H9 (cell line): ENCODE data around the gene EVL. TPM values are rescaled to one million over a fixed set of nuclear protein-coding genes. Genes with fewer than 3 reads are reported as not detected.

Experiments
- DNase-seq: peaks from one replicate; pipeline ENCODE4 v3.0.0-alpha.2; 2017
- H2AFZ ChIP-seq: one replicate; pipeline ENCODE4 v1.6.1; 2013; ENCODE audit warnings: mild to moderate bottlenecking, low read length, control low read depth, moderate library complexity
- H2AK5ac ChIP-seq: 2 replicates; pipeline ENCODE4 v1.6.1; 2013; ENCODE audit warnings: low read length, control low read depth, mixed read lengths; ENCODE audit not compliant: insufficient read length
- H2BK120ac ChIP-seq: one replicate; pipeline ENCODE4 v1.6.1; 2013; ENCODE audit warnings: low read depth, mild to moderate bottlenecking, low read length, control low read depth, inconsistent platforms; ENCODE audit not compliant: poor library complexity, severe bottlenecking
- H2BK12ac ChIP-seq: 2 replicates; pipeline ENCODE4 v1.6.1; 2013; ENCODE audit warnings: low read length, control low read depth, mixed read lengths, low read depth; ENCODE audit not compliant: insufficient read length
- H2BK15ac ChIP-seq: 2 replicates; pipeline ENCODE4 v1.6.1; 2013; ENCODE audit warnings: low read depth, low read length, control low read depth
- H2BK20ac ChIP-seq: one replicate; pipeline ENCODE4 v1.6.1; 2013; ENCODE audit warnings: low read depth, mild to moderate bottlenecking, low read length, control low read depth, inconsistent platforms; ENCODE audit not compliant: poor library complexity, severe bottlenecking
- H2BK5ac ChIP-seq: 2 replicates; pipeline ENCODE4 v1.6.1; 2013; ENCODE audit warnings: low read length, control low read depth, mixed read lengths; ENCODE audit not compliant: insufficient read length
- H3K14ac ChIP-seq: 2 replicates; pipeline ENCODE4 v1.6.1; 2013; ENCODE audit warnings: low read length, control low read depth; ENCODE audit not compliant: insufficient read depth
- H3K18ac ChIP-seq: 2 replicates; pipeline ENCODE4 v1.6.1; 2013; ENCODE audit warnings: low read depth, mild to moderate bottlenecking, mixed read lengths, low read length, control low read depth; ENCODE audit not compliant: insufficient read length
- H3K23ac ChIP-seq: 2 replicates; pipeline ENCODE4 v1.6.1; 2013; ENCODE audit warnings: low read length, control low read depth, mixed read lengths, low read depth; ENCODE audit not compliant: insufficient read length
- H3K23me2 ChIP-seq: 2 replicates; pipeline ENCODE4 v1.6.1; 2013; ENCODE audit warnings: low read depth, mild to moderate bottlenecking, mixed read lengths, low read length, control low read depth; ENCODE audit not compliant: insufficient read length, poor library complexity, severe bottlenecking
- H3K27ac ChIP-seq: 2 replicates; pipeline ENCODE4 v1.5.1; 2013; ENCODE audit warnings: low read length, control low read depth, mixed read lengths, low read depth; ENCODE audit not compliant: insufficient read length
- H3K27me3 ChIP-seq: 2 replicates; pipeline ENCODE4 v1.6.1; 2013; ENCODE audit warnings: low read length, control low read depth, inconsistent platforms; ENCODE audit not compliant: insufficient read depth
- H3K4ac ChIP-seq: 2 replicates; pipeline ENCODE4 v1.6.1; 2013; ENCODE audit warnings: low read depth, mild to moderate bottlenecking, control low read depth, inconsistent platforms, low read length, moderate library complexity
- H3K4me1 ChIP-seq: 2 replicates; pipeline ENCODE4 v1.6.1; 2013; ENCODE audit warnings: low read length, control low read depth, inconsistent platforms; ENCODE audit not compliant: insufficient read depth
- H3K4me2 ChIP-seq: 2 replicates; pipeline ENCODE4 v1.6.1; 2013; ENCODE audit warnings: low read length, control low read depth, mixed read lengths; ENCODE audit not compliant: insufficient read length, insufficient read depth
- H3K56ac ChIP-seq: 2 replicates; pipeline ENCODE4 v1.6.1; 2013; ENCODE audit warnings: low read depth, mild to moderate bottlenecking, mixed read lengths, low read length, control low read depth; ENCODE audit not compliant: insufficient read length
- H3K79me1 ChIP-seq: 2 replicates; pipeline ENCODE4 v1.6.1; 2013; ENCODE audit warnings: low read depth, mild to moderate bottlenecking, moderate library complexity, low read length, control low read depth, inconsistent platforms; ENCODE audit not compliant: insufficient read depth, poor library complexity, severe bottlenecking
- H3K79me2 ChIP-seq: 2 replicates; pipeline ENCODE4 v1.6.1; 2013; ENCODE audit warnings: low read length, control low read depth, inconsistent platforms; ENCODE audit not compliant: insufficient read depth
- H3K9ac ChIP-seq: 2 replicates; pipeline ENCODE4 v1.6.1; 2013; ENCODE audit warnings: low read length, control low read depth, mixed read lengths; ENCODE audit not compliant: insufficient read length; ENCODE audit errors: extremely low read depth
- H3K9me3 ChIP-seq: one replicate; pipeline ENCODE4 v1.6.1; 2013; ENCODE audit warnings: low read depth, low read length, inconsistent platforms; ENCODE audit not compliant: control insufficient read depth
- H3T11ph ChIP-seq: one replicate; pipeline ENCODE4 v1.6.1; 2013; ENCODE audit warnings: mild to moderate bottlenecking, low read length, control low read depth, inconsistent platforms
- H4K20me1 ChIP-seq: one replicate; pipeline ENCODE4 v1.6.1; 2013; ENCODE audit not compliant: control insufficient read depth, insufficient read length, insufficient read depth
- H4K5ac ChIP-seq: 2 replicates; pipeline ENCODE4 v1.6.1; 2013; ENCODE audit warnings: low read depth, mild to moderate bottlenecking, mixed read lengths, low read length, control low read depth; ENCODE audit not compliant: insufficient read length
- H4K8ac ChIP-seq: replicated peaks from 2 replicates; pipeline ENCODE4 v1.6.1; 2013; ENCODE audit warnings: low read length, control low read depth, mixed read lengths, low read depth; ENCODE audit not compliant: insufficient read length
- H4K91ac ChIP-seq: 2 replicates; pipeline ENCODE4 v1.6.1; 2013; ENCODE audit warnings: low read depth, mild to moderate bottlenecking, moderate library complexity, mixed read lengths, low read length, control low read depth; ENCODE audit not compliant: insufficient read length
- H3K27ac Mint-ChIP-seq, 3 experiments: 2 replicates in 2 of 3; 3 replicates in 1 of 3; pipeline ENCODE4 v1.8.0; 2020 to 2021; ENCODE audit warnings: mixed read lengths in 3 of 3, mild to moderate bottlenecking in 1 of 3, moderate library complexity in 1 of 3
- H3K27me3 Mint-ChIP-seq: 2 replicates; pipeline ENCODE4 v1.8.0; 2021; ENCODE audit warnings: low read depth, mild to moderate bottlenecking, moderate library complexity, mixed read lengths
- H3K36me3 Mint-ChIP-seq, 3 experiments: 2 replicates in 2 of 3; 3 replicates in 1 of 3; pipeline ENCODE4 v1.8.0; 2020 to 2021; ENCODE audit warnings: low read depth in 3 of 3, mixed read lengths in 3 of 3; ENCODE audit not compliant: insufficient read depth in 1 of 3
- H3K4me1 Mint-ChIP-seq, 2 experiments: 2 replicates each; pipeline ENCODE4 v1.8.0; 2020; ENCODE audit warnings: mixed read lengths in 2 of 2
- H3K4me3 Mint-ChIP-seq, 2 experiments: 2 replicates in 1 of 2; 3 replicates in 1 of 2; pipeline ENCODE4 v1.8.0; 2020 to 2021; ENCODE audit warnings: mild to moderate bottlenecking in 2 of 2, mixed read lengths in 2 of 2, moderate library complexity in 1 of 2
- H3K9me3 Mint-ChIP-seq, 2 experiments: 2 replicates in 1 of 2; 3 replicates in 1 of 2; pipeline ENCODE4 v1.8.0; 2020; ENCODE audit warnings: mild to moderate bottlenecking in 2 of 2, mixed read lengths in 2 of 2, moderate library complexity in 1 of 2
- CTCF ChIP-seq: fragments of 200-600 bp; sonication (generic); conservative IDR thresholded peaks from 3 replicates; pipeline ENCODE4 v1.8.0; 2021; ENCODE audit warnings: antibody characterized with exemption, mild to moderate bottlenecking
- WGBS: extraction: QIAGEN DNeasy Blood & Tissue Kit; methylation state at CpG from one replicate; pipeline ENCODE4 v1.1.7; 2013; ENCODE audit warnings: missing lambda C conversion rate, low lambda C conversion rate, mixed read lengths; ENCODE audit not compliant: insufficient read length; ENCODE audit errors: extremely low coverage; 5-methylcytosine and 5-hydroxymethylcytosine counted together
- total RNA-seq: library from RNA; stranded (reverse); gene quantifications from 2 replicates; pipeline ENCODE4 v1.2.1, GENCODE V29; 2021

The EVL gene
- total RNA-seq, 1 experiment from 2014 or later, result 53.2 TPM

- Histone ChIP-seq H2AFZ (no peak overlapping the region), H3K4ac (no peak overlapping the region), H3K23ac (no peak overlapping the region), H3K79me2 (no peaks in the 10 kb centered on the region; the same call in 1 of the 2 replicates), H3K27ac (no peak overlapping the region), H2BK20ac (no peak overlapping the region), H4K91ac (no peak overlapping the region), H4K20me1 (no peaks in the 10 kb centered on the region), H3K18ac (no peak overlapping the region), H3K4me1 (no peaks in the 10 kb centered on the region; the same call in 1 of the 2 replicates), H3K9me3 (no peaks in the 10 kb centered on the region), H3K9ac (no peak overlapping the region), H3T11ph (no peak overlapping the region), H2BK15ac (no peak overlapping the region), H2AK5ac (no peak overlapping the region), H3K14ac (no peak overlapping the region), H2BK5ac (no peak overlapping the region), H2BK120ac (no peak overlapping the region), H3K56ac (no peak overlapping the region), H4K8ac (no peak overlapping the region), H3K4me2 (no peak overlapping the region), H3K79me1 (no peaks in the 10 kb centered on the region), H3K23me2 (no peaks in the 10 kb centered on the region), H2BK12ac (no peak overlapping the region), H4K5ac (no peak overlapping the region), H3K27me3 (no peaks in the 10 kb centered on the region)
- no peak for TF ChIP-seq CTCF
- no peaks in the 10 kb centered on the region; the same call in 1 of the 2 replicates for H3K27me3 Mint-ChIP-seq
- H3K4me3 Mint-ChIP-seq, result no peak overlapping the region
- H3K27ac Mint-ChIP-seq, result no peak overlapping the region
- no peaks in the 10 kb centered on the region for H3K9me3 Mint-ChIP-seq
- H3K36me3 Mint-ChIP-seq, result peaks cover 3 to 7% (median 6%) of the 10 kb centered on the region in 3 experiments; a peak in 5 of 7 replicates
- DNase-seq, result no peak
- H3K4me1 Mint-ChIP-seq, result peaks cover 21 to 26% of the 10 kb centered on the region in 2 experiments
- no CpG with 5 or more reads among the region's 3 CpGs for WGBS
Observed at GRCh38 chr14:100082723-100083122, 17.5 kb downstream of the EVL start.
